HG03025 (cell line): ENCODE results near the gene LUZP2.

Source experiments
- ATAC-seq: cut with Tn5 transposase; IDR thresholded peaks from one replicate; pipeline ENCODE4 v1.9.1; 2021; ENCODE audit warnings: mild to moderate bottlenecking, moderate library complexity; ENCODE audit not compliant: unreplicated experiment, low FRiP score

The LUZP2 gene

DNA sequence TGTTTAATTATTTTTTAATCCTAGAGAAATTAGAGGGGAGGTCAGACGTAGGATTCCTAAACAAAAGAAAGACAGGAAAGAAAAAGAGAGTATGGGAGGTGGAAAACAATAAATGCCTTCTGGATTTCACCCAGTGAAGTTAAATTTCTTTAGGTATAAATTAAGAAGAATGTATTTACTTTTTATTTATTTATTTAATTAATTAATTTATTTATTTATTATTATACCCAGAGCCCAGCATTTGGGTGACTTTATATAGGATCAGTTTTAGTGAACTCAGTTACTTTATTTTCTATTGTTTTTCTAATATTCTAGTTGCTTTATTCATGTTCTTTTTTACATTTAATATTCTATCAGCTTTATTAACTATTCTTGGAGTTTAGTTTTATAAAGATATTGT lies 551.8 kb downstream of the LUZP2 start:
- ATAC-seq = no peak

DNA sequence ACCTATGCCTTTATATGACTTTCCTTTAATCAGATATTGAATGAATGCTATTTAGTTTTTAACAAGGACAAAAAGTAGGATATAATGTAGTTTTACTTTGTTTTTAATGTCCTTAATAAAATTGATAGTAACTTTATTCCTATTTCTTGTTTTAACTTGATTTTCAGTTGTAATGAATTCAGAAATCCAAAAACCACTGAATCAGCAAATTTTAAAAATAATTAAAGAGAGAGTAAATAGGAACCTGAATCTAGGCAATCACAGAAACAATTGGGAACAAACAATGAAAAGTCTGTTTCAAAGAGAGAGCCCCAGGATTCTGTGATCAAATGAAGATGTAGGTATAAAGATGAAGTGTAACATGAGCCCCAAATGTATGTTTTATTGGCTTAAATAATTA lies 556.0 kb downstream of the LUZP2 start:
- ATAC-seq = no peak

DNA sequence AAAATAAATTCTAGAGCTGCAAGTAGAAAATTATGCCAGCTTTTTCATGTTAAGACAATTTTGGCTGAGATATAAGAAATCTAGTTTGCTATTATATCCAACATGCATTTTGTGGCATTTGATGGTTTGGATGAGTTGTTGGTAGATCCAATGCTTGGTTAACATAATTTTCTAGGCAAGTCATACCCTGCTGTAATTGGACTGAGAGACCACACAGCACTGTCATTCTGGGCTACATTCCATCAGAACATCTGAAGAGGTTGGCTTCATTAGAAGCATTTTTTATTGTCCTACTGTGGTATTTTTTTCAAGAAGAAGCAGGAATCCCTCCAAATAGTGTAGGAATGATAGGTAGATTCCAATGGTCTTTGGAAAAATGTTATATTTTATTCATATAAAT lies 561.0 kb downstream of the LUZP2 start:
- no peak for ATAC-seq

DNA sequence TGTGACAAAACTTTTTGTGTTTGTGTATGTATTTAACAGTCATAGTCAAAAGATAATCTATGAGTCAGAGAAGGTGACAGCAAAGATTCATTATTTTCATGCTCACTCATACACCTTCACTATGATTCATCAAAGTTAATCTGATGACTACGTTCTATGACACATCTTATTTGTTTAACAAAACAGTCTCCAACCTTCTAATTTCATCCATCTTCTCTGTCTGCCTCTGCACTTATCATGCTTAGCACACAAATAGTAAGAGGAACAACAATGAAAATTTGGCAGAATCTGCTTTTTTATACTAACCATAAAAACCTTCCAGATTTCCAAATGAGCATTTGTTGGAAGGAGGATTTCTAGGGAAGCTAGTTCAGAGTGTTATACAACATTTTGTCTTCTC lies 568.9 kb downstream of the LUZP2 start:
- no peak for ATAC-seq

DNA sequence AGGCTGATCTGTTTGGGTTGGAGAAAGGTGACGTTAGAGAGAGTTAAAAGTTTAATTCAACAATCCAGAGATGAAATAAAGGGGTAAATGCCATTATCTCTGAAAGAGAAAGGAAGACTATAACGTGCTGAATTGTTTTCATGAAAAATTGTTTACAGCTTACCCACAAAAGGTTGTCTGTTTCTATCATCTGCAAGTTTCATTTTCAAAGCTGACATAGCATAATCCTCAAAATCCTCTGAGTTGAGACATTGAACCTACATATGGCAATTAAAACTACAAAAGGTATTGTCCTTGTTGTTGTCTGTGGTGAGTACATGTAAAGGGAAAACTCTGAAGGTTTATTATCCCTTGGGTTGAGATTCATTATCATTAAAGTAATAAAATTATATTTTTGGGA lies 569.9 kb downstream of the LUZP2 start:
- ATAC-seq = no peak

DNA sequence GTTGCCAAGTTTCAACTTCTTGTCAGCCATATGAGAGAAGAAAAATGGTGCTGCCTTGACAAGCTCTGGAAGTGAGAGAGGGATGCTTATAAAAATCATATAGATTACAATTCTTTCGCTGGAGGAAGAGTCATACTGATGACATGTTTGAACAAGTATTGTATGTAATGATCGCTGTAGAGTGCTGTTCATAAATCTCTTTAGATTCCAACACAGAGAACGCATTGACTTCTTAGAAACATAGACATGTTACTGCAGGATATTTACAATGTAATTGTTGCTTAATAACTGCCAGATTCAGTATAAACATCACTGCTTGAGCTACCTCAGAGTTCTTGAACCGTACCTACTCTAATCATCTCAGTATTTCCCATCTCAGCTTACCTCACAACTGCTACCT lies 571.6 kb downstream of the LUZP2 start:
- no peak for ATAC-seq

DNA sequence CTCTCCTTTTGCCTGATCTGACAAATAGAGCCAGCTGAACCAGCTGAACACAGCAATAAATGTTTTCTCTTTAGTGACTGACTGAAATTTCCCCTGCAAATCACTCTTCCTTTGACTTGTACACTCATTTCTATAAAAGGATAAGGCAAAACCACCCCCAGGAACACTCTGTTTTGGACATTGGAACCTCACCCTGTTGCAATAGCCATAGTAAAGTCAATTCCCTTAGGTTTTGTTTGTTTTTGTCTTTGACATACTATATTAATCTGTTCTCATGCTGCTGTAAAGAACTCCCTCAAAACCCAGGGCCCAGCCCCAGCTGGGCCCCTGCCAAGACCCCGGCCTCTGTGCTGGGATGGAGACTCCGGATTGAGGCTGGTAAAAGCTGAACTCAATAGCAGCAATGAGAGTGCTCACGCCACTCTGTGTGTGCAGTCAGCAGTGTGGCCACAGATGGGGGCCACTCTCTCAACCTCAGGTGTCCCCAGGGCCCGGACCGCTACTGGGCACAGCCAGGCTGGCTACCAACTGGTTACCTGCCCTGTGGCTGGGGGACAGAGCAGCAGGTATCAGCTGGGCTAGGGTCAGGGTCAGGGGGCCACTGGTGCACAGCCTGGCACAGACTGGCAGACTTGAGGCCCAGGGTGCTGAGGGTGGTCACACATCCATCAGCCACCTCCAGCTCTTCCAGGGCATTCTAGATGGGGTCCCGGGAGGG lies 597.4 kb downstream of the LUZP2 start:
- no peak for ATAC-seq

DNA sequence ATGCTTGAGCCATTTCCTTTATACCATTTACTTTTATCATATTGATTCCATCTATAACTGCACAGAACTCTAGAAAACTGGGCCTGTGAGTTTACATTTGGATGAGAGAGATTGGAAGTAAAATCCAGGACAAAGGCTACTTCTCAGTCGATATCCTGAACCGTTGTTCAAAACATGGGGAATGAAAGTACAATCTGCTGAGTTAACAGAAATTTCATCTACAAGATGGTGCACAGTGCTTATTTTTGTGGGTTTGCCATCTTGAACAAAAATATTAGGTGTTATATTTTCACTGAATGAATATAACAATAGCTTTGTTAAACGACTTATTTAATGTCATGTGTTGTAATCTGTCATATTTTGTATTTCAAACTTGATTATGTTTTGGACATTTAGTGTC lies 622.6 kb downstream of the LUZP2 start:
- ATAC-seq = no peak
